Neural cell (in vitro differentiated cells): ENCODE results near the gene VPS50.

Experiments used
- EP300 ChIP-seq: fragments of 450-650 bp; conservative IDR thresholded peaks from 2 replicates; pipeline ENCODE4 v1.6.1; 2014; ENCODE audit warnings: antibody characterized with exemption, mild to moderate bottlenecking, moderate library complexity; ENCODE audit not compliant: poor library complexity, severe bottlenecking
- EZH2 ChIP-seq: fragments of 200-600, 300-800 bp; shearing (Covaris generic), sonication (generic); IDR thresholded peaks from 2 replicates; pipeline ENCODE4 v1.6.1; 2014; ENCODE audit warnings: antibody characterized with exemption, low read length, borderline replicate concordance, mild to moderate bottlenecking; ENCODE audit not compliant: insufficient read depth, poor library complexity, severe bottlenecking
- MXI1 ChIP-seq: fragments of 450-650 bp; conservative IDR thresholded peaks from 2 replicates; pipeline ENCODE4 v1.6.1; 2014; ENCODE audit warnings: antibody characterized with exemption, mild to moderate bottlenecking; ENCODE audit not compliant: poor library complexity, severe bottlenecking
- POLR2AphosphoS5 ChIP-seq: IDR thresholded peaks from 2 replicates; pipeline ENCODE4 v1.6.1; 2012
- RAD21 ChIP-seq: fragments of 450-650 bp; conservative IDR thresholded peaks from 2 replicates; pipeline ENCODE4 v1.6.1; 2014; ENCODE audit warnings: antibody characterized with exemption, mild to moderate bottlenecking, moderate library complexity
- SMC3 ChIP-seq: fragments of 450-650 bp; conservative IDR thresholded peaks from 2 replicates; pipeline ENCODE4 v1.6.1; 2014; ENCODE audit warnings: antibody characterized with exemption, mild to moderate bottlenecking, moderate library complexity; ENCODE audit not compliant: poor library complexity
- TF ChIP-seq, protein P1 (sequence below): fragments of 450-650 bp; IDR thresholded peaks from 2 replicates; pipeline ENCODE4 v1.5.1; 2014; ENCODE audit warnings: antibody characterized with exemption, mild to moderate bottlenecking, moderate library complexity; ENCODE audit not compliant: poor library complexity, severe bottlenecking
- TF ChIP-seq, protein P2 (sequence below): IDR thresholded peaks from 2 replicates; pipeline ENCODE4 v1.6.1; 2012; ENCODE audit warnings: borderline replicate concordance

DNA sequence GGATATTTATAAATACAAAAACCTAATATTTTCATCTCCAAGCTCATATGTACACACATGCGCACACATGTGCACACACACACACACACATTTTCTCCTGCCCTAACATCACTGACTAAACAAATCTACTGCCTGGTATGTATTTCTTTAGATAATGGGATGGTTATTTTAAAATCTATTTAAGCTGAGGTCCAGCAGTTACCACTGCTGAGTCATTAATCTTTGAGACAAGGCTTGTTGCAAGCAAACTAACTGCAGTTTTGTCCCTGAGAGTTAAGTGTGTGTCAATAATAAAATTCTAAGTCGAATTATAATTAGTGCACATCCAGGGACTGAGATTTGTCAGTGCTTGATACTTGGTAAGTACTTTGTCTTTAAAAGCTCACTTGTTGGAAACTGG is 135.1 kb downstream of the VPS50 start:
- TF ChIP-seq EP300 (no peak), POLR2AphosphoS5 (no peak), EZH2 (no peak), SMC3 (no peak), RAD21 (no peak), MXI1 (no peak)
- TF ChIP-seq, protein P1, sequence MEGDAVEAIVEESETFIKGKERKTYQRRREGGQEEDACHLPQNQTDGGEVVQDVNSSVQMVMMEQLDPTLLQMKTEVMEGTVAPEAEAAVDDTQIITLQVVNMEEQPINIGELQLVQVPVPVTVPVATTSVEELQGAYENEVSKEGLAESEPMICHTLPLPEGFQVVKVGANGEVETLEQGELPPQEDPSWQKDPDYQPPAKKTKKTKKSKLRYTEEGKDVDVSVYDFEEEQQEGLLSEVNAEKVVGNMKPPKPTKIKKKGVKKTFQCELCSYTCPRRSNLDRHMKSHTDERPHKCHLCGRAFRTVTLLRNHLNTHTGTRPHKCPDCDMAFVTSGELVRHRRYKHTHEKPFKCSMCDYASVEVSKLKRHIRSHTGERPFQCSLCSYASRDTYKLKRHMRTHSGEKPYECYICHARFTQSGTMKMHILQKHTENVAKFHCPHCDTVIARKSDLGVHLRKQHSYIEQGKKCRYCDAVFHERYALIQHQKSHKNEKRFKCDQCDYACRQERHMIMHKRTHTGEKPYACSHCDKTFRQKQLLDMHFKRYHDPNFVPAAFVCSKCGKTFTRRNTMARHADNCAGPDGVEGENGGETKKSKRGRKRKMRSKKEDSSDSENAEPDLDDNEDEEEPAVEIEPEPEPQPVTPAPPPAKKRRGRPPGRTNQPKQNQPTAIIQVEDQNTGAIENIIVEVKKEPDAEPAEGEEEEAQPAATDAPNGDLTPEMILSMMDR: no peak
- TF ChIP-seq, protein P2, sequence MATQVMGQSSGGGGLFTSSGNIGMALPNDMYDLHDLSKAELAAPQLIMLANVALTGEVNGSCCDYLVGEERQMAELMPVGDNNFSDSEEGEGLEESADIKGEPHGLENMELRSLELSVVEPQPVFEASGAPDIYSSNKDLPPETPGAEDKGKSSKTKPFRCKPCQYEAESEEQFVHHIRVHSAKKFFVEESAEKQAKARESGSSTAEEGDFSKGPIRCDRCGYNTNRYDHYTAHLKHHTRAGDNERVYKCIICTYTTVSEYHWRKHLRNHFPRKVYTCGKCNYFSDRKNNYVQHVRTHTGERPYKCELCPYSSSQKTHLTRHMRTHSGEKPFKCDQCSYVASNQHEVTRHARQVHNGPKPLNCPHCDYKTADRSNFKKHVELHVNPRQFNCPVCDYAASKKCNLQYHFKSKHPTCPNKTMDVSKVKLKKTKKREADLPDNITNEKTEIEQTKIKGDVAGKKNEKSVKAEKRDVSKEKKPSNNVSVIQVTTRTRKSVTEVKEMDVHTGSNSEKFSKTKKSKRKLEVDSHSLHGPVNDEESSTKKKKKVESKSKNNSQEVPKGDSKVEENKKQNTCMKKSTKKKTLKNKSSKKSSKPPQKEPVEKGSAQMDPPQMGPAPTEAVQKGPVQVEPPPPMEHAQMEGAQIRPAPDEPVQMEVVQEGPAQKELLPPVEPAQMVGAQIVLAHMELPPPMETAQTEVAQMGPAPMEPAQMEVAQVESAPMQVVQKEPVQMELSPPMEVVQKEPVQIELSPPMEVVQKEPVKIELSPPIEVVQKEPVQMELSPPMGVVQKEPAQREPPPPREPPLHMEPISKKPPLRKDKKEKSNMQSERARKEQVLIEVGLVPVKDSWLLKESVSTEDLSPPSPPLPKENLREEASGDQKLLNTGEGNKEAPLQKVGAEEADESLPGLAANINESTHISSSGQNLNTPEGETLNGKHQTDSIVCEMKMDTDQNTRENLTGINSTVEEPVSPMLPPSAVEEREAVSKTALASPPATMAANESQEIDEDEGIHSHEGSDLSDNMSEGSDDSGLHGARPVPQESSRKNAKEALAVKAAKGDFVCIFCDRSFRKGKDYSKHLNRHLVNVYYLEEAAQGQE: no peak
